ENCODE results near the gene TMEM168. TPM values are rescaled to one million over a fixed set of nuclear protein-coding genes. Genes with fewer than 3 reads are reported as not detected.
"Not testable (repeated sequence)": the region's sequence is repeated elsewhere in the genome, so short reads cannot be mapped to it uniquely, and the experiment has no call there.

The TMEM168 gene, protein sequence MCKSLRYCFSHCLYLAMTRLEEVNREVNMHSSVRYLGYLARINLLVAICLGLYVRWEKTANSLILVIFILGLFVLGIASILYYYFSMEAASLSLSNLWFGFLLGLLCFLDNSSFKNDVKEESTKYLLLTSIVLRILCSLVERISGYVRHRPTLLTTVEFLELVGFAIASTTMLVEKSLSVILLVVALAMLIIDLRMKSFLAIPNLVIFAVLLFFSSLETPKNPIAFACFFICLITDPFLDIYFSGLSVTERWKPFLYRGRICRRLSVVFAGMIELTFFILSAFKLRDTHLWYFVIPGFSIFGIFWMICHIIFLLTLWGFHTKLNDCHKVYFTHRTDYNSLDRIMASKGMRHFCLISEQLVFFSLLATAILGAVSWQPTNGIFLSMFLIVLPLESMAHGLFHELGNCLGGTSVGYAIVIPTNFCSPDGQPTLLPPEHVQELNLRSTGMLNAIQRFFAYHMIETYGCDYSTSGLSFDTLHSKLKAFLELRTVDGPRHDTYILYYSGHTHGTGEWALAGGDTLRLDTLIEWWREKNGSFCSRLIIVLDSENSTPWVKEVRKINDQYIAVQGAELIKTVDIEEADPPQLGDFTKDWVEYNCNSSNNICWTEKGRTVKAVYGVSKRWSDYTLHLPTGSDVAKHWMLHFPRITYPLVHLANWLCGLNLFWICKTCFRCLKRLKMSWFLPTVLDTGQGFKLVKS
- total RNA-seq, result 20.1 and 25.1 TPM in 2 replicates

GRCh38 chr7:112789817-112790585 lies at the start of gene TMEM168:
TMEM168 (minus strand) TSS chr7:112790393; CDS start chr7:112784825, 5,568 bp downstream.
- H3K27me3 ChIP-seq (ENCODE audit: control insufficient read depth, insufficient read depth, low read length), result no peaks in the 10 kb centered on the region

GRCh38 chr7:112835928-112836327 lies 45.7 kb upstream of the TMEM168 start:
- not testable (repeated sequence) for H3K36me3 ChIP-seq (ENCODE audit: control insufficient read depth, insufficient read depth, low read length); H3K27me3 ChIP-seq (ENCODE audit: control insufficient read depth, insufficient read depth, low read length); H3K4me3 ChIP-seq (ENCODE audit: low read depth, low read length); DNase-seq (ENCODE audit: low read depth)

More at GRCh38 chr7:112789817-112790585, at the start of gene TMEM168:
- H3K36me3 ChIP-seq (ENCODE audit: control insufficient read depth, insufficient read depth, low read length), result no peaks in the 10 kb centered on the region
- DNase-seq (ENCODE audit: low read depth), result peak; percentile 26
- TF ChIP-seq, protein P1, sequence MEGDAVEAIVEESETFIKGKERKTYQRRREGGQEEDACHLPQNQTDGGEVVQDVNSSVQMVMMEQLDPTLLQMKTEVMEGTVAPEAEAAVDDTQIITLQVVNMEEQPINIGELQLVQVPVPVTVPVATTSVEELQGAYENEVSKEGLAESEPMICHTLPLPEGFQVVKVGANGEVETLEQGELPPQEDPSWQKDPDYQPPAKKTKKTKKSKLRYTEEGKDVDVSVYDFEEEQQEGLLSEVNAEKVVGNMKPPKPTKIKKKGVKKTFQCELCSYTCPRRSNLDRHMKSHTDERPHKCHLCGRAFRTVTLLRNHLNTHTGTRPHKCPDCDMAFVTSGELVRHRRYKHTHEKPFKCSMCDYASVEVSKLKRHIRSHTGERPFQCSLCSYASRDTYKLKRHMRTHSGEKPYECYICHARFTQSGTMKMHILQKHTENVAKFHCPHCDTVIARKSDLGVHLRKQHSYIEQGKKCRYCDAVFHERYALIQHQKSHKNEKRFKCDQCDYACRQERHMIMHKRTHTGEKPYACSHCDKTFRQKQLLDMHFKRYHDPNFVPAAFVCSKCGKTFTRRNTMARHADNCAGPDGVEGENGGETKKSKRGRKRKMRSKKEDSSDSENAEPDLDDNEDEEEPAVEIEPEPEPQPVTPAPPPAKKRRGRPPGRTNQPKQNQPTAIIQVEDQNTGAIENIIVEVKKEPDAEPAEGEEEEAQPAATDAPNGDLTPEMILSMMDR (IDR thresholded peaks at IDR 0.05; ENCODE audit: insufficient read depth, low read length, poor library complexity, severe bottlenecking), result no peak
- H3K4me3 ChIP-seq (ENCODE audit: low read depth, low read length), result peak within 1 kb of the TSS; percentile 77

GRCh38 chr7:112833082-112833481 lies 42.9 kb upstream of the TMEM168 start:
- DNase-seq (ENCODE audit: low read depth), result no peak
- Histone ChIP-seq H3K27me3 (ENCODE audit: control insufficient read depth, insufficient read depth, low read length) (no peaks in the 10 kb centered on the region), H3K36me3 (ENCODE audit: control insufficient read depth, insufficient read depth, low read length) (no peaks in the 10 kb centered on the region), H3K4me3 (ENCODE audit: low read depth, low read length) (no peak overlapping the region)
- TF ChIP-seq, protein P1 (IDR thresholded peaks at IDR 0.05; ENCODE audit: insufficient read depth, low read length, poor library complexity, severe bottlenecking), result no peak

GRCh38 chr7:112830769-112831168 lies 40.6 kb upstream of the TMEM168 start:
- DNase-seq (ENCODE audit: low read depth), result no peak
- TF ChIP-seq, protein P1 (IDR thresholded peaks at IDR 0.05; ENCODE audit: insufficient read depth, low read length, poor library complexity, severe bottlenecking), result no peak
- Histone ChIP-seq H3K27me3 (ENCODE audit: control insufficient read depth, insufficient read depth, low read length) (no peaks in the 10 kb centered on the region), H3K4me3 (ENCODE audit: low read depth, low read length) (no peak overlapping the region), H3K36me3 (ENCODE audit: control insufficient read depth, insufficient read depth, low read length) (no peaks in the 10 kb centered on the region)

GRCh38 chr7:112828696-112829095 lies 38.5 kb upstream of the TMEM168 start:
- no peaks in the 10 kb centered on the region for H3K36me3 ChIP-seq (ENCODE audit: control insufficient read depth, insufficient read depth, low read length)
- no peak for DNase-seq (ENCODE audit: low read depth)
- H3K27me3 ChIP-seq (ENCODE audit: control insufficient read depth, insufficient read depth, low read length), result no peaks in the 10 kb centered on the region
- H3K4me3 ChIP-seq (ENCODE audit: low read depth, low read length), result no peak overlapping the region
- TF ChIP-seq, protein P1 (IDR thresholded peaks at IDR 0.05; ENCODE audit: insufficient read depth, low read length, poor library complexity, severe bottlenecking), result no peak

- Histone ChIP-seq H3K27me3 (ENCODE audit: control insufficient read depth, insufficient read depth, low read length) (no peaks in the 10 kb centered on the region), H3K4me3 (ENCODE audit: low read depth, low read length) (no peak overlapping the region), H3K36me3 (ENCODE audit: control insufficient read depth, insufficient read depth, low read length) (no peaks in the 10 kb centered on the region)
- no peak for DNase-seq (ENCODE audit: low read depth)
- TF ChIP-seq, protein P1 (IDR thresholded peaks at IDR 0.05; ENCODE audit: insufficient read depth, low read length, poor library complexity, severe bottlenecking), result no peak
These were observed 31.2 kb upstream of the TMEM168 start for GRCh38 chr7:112821345-112821744.

Measured in kidney epithelial cell (primary cell).